Vagina (tissue), 2 donors: Measurements from ENCODE around the gene FGF6.

Experiments
- POLR2A ChIP-seq, 2 donors: fragments of 450-650 bp; IDR thresholded peaks; one replicate each; pipeline ENCODE4 v1.6.1; 2017; ENCODE audit warnings: antibody characterized with exemption in 2 of 2, mild to moderate bottlenecking in 2 of 2, moderate library complexity in 2 of 2
- TF ChIP-seq, protein P1 (sequence below), 3 experiments: fragments of 450-650 bp in 2 of 3; fragments of 200-600 bp in 1 of 3; sonication (generic) in 1 of 3; IDR thresholded peaks; one replicate each; pipeline ENCODE4 v1.5.1; 2017 to 2019; ENCODE audit warnings: antibody characterized with exemption in 3 of 3, mild to moderate bottlenecking in 2 of 3, moderate library complexity in 2 of 3

DNA sequence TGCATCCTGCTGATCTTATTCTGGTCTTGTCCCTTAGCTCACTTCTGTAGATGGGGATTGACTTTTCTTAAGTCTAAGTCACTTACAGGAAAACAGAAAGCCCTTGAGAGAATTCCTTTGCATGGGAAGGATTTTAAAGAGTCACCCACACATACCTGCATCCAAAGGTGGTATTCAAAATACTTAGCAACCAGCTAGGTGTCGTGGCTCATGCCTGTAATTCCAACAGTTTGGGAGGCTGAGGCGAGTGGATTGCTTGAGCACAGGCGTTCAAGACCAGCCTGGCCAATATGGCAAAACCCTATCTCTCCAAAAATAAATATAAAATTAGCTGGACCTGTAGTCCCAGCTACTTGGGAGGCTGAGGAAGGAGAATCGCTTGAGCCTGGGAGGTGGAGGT is 14.2 kb downstream of the FGF6 start:
- TF ChIP-seq POLR2A (IDR thresholded peaks at IDR 0.05), result no peak
- TF ChIP-seq, protein P1, sequence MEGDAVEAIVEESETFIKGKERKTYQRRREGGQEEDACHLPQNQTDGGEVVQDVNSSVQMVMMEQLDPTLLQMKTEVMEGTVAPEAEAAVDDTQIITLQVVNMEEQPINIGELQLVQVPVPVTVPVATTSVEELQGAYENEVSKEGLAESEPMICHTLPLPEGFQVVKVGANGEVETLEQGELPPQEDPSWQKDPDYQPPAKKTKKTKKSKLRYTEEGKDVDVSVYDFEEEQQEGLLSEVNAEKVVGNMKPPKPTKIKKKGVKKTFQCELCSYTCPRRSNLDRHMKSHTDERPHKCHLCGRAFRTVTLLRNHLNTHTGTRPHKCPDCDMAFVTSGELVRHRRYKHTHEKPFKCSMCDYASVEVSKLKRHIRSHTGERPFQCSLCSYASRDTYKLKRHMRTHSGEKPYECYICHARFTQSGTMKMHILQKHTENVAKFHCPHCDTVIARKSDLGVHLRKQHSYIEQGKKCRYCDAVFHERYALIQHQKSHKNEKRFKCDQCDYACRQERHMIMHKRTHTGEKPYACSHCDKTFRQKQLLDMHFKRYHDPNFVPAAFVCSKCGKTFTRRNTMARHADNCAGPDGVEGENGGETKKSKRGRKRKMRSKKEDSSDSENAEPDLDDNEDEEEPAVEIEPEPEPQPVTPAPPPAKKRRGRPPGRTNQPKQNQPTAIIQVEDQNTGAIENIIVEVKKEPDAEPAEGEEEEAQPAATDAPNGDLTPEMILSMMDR (IDR thresholded peaks at IDR 0.05), result no peak
